CD4-positive, alpha-beta T cell treated with Interleukin-12 subunit alpha and Interleukin-12 subunit beta, for 1 hour (primary cell): ENCODE data around the gene DMC1.

Experiments
- DNase-seq: peaks from one replicate; pipeline ENCODE4 v3.0.0-alpha.2; 2020

The DMC1 gene

DNA sequence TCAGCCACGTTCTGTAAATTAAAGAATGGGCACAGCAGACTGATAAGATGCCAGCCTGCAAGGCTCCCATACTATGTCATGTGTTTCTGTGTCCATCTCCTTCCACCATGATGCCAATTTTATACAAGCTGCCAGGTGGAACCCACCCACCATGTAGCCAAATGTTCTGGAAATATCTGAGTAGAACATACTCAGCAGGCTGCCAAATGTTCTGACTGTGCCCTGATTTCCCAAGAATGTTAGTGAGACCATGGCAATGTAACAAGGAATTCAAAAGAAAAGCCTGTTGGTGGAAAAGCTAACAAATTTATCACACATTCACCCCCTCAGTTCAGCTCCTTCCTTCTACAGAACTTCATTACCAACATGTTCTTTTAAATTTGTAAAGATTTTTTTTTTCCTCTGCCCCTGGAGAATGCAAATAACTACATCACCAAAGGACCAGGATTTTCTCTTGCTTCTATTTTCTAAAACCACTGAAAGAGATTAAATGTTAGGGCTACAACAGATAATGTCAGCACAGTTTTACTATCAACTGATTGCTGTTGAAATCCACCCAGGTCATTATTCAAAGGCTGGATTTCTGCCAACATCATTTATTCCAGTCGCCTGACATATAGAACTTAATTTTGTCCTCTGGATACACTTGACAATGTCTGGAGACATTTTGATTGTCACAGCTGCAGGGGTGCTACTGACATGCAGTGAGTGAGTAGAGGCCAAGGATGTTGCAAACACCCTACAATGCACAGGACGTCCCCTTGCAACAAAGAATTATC, 3.1 kb downstream of the DMC1 start:
- DNase-seq = no peak

DNA sequence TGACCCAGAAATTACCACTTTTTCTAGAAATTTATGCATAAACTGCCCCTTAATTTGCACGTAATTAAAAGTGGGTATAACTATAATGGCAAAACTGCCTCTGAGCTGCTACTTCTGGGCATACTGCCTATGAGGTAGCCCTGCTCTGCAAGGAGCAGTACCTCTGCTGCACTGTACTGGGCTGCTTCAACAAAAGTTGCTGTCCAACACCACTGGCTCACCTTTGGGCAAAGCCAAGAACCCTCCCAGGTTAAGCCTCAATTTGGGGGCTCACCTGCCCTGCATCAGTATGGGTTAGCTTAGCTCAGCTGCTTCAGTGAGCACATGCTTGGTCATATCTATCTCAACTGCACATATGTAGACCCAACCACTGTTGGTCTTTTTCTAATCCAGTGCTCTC, 4.5 kb downstream of the DMC1 start:
- DNase-seq = no peak

DNA sequence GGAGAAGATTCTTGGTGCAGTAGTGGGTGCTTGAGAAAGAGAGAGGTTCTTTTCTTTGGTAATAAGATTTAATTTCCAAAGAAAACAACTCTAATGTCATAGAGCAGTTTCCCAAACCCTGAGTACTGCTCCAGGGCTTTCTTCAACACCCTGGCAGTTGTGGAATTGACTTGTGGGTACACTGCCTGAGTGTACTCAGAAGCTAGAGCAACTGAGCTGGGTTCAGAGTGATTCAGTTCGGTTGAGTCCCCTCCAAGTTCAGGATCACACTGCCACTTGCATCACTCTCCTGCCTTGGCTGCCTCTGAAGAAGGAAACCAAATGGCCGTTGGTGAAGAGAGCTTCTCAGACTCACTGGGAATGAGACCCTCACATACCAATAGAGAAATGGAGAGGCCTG, 5.3 kb downstream of the DMC1 start:
- DNase-seq = no peak

DNA sequence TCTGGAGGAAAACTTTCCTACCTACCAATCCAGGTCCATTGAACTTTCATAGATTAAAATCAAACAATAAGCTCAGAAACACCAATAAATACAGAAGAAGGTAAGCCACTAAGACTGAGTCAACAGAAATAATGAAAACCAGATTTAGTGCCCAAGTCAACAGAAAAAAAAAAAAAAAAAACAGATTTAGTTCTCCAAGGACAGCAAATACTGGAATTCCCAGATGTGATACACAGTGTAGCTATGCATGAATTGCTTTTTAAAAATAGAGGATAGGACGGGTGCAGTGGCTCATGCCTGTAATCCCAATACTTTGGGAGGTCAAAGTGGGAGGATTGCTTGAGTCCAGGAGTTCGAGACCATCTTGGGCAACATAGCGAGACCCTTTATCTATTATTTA, 15.7 kb downstream of the DMC1 start:
- no peak for DNase-seq

DNA sequence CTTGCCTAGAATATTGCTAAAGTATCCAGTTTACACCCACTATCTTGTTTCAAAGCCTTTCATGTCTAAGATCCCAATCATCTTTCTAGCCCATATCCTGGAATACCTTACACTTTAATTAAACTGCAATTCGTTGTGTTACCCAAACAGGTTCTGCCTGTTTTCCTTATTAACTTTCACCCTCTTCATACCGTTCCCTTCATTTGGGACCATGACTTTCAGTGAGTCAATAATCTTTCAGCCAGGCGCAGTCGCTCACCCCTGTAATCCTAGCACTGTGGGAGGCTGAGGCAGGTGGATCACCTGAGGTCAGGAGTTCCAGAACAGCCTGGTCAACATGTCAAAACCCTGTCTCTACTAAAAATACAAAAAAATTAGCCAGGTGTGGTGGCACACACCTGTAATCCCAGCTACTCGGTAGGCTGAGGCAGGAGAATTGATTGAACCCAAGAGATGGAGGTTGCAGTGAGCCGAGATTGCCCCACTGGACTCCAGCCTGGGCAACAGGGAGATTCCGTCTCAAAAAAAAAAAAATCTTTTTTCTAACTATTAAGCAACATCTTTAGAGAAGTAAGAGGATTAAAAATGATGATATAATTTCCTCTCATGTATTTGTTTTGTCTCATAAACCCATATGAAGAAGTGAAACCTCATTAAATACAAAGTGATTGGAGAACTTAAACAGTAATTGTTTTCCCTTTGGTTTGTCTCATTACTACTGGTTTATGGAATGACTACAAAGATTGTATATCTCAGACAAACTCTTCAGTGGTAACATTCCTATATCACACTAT, 20.7 kb downstream of the DMC1 start:
- no peak for DNase-seq

DNA sequence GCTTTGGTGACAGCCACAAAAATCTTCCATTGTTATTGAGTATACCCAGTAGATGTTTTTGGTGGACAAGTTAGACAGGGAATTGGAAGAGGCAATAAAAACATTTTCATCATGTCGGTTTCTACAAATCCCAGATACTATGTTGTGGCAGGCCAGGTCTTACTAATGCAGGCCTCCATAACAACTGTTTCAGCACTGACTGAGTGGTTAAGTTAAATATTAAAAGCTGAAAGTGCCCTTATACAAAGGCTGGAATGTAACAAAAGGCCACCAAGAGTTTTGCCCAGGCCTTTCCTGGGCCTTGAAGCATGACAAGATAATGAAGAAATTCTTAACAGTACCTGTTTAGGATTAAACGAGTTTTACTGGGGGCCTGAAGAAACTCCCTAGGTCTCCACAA, 29.3 kb downstream of the DMC1 start:
- DNase-seq = no peak

DNA sequence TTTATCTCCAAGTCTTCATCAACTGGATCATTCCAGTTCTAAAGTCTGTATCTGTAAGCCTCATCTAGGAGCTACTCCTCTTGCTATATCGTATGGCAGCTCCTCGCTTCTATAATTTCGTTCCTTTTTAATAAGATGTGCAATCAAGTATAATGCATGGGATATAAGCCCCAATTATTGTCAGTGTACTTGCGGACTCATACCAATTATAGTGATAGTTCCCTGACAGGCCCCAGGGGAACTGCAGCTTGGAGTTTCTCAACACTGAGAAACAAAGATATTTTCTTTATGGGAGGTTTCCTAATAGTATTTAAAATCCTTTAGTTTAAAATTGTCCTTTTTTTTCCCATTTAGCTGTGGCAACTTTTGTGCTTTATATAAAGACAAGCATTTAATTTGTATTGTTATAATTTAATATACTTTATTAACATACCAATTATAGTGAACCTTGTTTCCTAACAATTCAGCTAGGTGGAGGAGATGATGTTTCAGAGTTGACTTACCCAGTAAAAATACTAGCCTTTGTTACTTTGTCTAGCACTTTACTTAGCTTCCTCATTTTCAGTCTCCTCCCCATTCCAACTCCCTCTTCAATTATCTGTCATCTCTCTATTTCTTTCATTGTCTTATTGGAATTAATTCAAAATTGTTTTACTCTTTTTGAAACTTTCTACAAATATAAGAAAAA, 38.6 kb downstream of the DMC1 start:
- no peak for DNase-seq

DNA sequence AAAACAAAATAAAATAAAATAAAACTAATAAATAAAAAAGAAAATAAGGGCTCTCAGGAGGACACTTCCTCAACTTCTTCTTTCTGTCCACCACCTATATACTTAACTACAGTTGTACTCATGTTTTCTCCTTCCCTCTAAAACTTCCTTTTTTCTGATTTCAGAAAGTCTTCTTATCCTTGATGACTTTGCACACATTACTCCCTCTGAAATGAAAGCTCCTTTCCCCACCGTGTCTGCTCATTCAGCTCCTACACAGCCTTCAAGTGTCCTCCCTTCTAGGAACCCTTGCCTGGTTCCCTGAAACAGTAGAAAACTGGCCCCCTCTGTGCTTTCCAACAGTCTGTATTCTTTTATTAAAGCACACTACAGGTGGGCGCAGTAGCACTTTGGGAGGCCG, 45.6 kb downstream of the DMC1 start:
- DNase-seq = no peak

DNA sequence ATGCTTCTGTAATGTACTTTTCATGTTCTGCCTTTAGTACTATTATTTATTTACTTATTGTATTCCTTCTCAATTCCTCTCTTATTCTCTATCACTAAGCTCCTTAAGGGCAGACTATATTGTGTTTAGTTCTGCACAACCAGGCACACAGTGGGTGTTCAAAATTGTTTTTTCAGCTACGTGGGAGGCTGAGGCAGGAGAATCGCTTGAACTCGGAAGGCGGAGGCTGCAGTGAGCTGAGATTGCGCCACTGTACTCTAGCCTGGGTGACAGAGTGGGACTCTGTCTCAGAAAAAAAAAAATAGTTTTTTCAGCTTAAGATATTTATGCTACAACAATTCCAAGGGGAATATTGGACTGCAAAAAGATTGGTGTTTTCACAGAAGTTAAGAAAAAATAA, 46.5 kb downstream of the DMC1 start:
- DNase-seq = no peak

DNA sequence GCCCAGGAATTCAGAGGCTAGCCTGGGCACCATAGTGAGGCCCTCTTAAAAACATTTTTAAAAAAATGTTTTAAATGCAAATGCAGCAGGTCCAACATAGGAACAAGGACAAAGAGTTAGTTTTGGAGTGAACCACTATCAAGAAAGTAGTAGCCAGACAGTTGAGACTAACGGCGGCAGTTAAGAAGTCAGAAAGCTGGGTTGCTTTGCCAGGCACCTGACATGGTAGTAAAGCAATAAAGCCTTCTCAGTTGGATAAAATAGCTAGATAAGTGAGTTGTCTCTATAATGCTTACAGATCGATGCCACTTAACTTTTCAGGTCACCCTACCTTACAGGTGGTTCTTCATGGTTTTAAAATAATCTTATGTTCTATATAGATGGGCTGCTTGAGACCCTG, 47.0 kb downstream of the DMC1 start:
- DNase-seq = no peak

DNA sequence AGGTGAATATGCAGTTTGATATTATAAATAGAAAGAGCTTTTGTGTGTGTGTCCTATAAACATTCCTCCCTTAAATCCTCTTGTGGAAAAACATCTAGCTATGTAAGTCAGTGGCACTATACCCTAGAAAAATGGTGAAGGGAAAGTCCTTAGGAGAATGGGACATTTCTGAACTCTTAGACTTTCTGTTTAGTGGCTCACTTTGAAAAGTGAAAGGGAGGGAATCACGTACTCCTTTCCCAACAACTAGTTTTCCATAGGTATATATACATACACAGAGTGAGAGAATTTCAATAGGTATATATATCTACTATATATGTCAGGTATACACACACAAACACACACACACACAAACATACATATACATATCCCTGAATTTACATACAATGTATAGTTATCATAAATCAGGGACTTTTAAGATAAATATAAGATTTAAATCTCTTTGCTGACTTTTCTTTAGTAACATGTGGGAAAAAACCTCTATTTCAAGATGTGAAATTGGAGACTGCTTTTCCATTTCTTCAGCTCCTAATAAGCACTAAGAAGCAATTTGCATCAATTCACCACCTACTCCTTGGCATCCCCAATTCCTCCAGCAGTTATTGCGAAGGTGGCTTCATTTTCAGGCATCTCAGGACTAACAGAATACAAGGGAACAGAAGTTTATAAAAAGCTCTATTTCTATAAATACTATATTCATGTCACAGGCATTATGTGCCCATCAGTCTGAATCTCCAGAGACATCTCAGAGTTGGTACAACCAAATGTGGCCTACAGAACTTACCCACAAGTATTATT, 50.3 kb downstream of the DMC1 start:
- no peak for DNase-seq

DNA sequence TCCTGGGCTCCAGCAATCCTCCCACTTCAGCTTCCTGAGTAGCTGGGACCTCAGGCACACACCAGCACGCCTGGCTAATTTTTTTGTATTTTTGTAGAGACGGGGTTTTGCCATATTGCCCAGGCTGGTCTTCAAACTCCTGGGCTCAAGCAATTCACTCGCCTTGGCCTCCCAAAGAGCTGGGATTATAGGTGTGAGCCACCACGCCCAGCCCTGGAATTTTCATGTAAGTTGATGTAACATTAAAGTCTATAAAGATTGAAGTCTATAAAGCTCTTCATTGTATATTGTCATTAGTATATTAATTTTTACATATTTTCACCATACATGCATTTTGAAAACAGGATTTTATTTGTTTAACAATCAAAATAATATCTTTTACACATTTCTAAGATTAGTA, 51.4 kb downstream of the DMC1 start:
- no peak for DNase-seq

DNA sequence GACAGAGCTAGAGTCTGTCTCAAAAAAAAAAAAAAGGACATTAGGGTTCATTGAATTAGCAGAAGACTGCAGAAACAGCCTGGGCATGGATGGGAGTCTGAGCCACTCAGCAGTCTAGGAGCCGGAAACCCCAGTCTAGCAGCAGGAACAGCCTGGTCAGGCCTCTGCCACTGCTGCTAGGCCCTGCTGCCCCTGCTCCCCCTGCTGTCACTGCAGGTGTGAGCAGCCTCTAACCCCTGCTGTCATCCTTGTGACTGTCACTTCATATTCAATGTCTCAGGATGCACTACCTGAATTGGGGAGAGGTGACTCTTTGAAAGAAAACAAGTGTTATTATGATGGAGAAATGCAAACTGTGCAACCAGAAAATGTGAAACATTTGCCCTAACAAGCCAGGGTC, 56.9 kb downstream of the DMC1 start:
- peak; percentile 50 for DNase-seq

DNA sequence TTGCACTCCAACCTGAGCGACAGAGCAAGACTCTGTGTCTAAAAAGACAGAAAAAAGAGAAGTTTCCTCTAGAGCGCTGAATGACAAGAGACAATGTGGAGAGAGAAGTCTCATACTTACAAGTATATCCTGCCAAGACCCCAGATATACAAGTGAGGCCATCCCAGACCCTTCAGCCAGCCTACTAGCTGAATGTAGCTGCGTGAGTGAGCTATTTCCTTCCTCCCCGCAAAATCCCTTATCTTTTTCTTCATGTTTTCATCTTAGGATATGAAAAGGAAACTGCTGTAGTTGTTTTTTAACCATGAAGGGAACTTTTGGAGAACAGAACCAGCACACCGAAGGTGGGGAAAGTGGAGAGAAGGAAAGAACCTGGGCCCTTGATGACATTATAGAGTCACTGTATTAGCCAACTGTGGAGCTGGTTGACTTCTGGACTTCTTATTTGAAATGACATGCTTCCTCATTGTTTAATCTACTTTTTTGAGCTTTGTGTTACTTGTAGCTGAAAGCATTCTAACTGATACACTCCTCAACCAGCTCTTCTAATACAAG, 59.5 kb downstream of the DMC1 start:
- no peak for DNase-seq

DNA sequence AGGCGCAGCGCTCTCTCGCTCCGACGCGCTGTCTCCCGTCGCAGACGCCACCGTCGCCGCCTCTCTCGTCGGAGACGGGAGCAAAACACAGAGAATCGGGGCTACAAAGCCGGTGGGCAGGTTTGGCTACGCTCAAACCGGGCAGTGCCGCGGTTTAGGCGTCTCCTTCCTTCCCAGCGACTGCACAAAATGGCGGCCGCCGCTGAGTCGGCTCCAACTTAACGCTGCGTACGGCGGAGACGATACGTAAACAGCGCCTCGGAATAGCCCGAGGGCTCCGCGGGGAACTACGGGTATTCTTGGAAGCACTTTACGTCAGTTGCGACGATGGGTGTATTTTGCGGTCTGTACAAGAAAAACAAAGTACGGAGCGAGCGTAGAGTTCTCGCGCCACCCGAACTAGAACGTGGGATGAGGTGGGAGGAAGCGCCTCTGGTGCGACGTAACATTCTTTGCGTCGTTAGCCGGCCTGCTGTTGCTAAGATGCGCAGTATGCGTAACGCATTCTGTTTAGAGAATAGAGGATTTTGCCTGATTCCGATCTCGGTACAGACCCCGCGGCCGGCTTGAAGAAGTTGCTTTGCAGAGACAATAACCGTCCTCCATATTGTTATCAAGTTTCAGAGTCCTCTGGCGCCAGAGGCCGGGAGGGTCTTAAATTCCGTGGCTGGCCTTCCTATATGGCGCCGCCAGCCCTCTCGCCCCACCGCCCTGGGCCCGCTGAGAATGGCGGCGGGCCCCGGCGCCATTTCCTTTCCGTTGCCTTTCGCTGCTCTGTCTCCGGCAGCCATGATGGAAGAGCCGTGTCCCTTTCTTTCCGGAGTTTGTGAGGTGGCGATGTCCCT, 63.6 kb downstream of the DMC1 start, which contains the start of gene DDX17:
DDX17 (minus strand) TSS at position 194 of the 845 bp plus-strand sequence.
- peak; percentile 97 for DNase-seq

DNA sequence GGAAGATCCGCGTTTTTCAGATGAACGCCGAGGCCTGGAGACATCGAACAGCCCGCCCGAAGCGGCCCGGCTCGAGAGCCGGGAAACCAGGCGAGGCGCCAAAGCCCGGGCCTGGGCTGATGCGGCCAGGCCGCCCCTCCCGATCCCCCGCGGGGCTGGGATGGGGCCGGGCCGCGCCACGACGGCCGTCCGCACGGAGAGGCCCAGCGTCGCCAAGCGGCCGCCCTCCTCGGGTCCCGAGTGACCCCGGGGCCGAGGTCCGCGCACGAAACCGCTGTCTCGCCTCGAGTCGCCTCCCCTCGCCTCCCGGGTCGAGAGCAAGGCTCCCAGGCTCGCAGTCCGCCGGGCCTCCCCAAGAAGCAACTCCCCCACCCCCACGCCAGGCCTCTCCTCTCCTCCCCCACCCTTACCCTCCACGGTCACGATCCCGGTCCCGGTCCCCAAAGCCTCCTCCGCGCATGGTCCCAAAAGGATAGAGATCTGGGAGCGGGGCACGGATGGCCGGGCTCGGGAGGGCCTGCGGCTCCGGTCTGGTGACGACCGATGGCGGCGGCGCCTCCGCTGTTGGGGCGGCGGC, 64.4 kb downstream of the DMC1 start:
- DNase-seq = peak; percentile 68

DNA sequence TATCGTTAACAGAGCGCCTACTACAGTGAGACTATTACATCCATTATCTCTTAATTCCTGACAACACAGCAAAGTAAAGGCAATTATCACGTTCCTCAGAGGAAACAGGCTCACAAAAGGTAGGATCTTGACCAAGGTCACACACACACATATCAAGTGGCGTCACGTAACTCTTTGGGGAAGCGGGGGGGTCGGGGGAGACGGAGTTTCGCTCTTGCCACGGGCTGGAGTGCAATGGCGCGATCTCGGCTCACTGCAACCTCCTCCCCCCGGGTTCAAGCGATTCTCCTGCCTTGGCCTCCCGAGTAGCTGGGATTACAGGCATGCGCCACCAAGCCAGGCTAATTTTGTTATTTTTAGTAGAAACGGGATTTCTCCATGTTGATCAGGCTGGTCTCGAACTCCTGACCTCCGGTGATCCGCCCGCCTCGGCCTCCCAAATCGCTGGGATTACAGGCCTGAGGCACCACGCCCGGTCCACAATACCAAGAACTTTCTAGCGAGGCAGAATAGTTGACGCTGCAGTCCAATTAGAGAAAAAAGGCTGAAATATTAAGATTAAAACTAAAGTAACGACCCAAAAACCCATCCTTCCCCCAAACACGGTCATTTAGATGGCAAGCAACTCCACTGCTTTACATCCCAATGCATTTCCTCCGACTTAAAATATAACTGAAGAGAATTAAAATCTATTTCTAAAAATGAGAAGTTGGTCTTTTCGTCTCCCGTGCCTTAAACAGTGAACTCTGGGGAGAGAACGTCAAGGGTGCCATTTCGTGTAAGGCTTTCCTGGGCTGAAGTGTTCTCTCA, 65.0 kb downstream of the DMC1 start:
- DNase-seq = peak; percentile 76

DNA sequence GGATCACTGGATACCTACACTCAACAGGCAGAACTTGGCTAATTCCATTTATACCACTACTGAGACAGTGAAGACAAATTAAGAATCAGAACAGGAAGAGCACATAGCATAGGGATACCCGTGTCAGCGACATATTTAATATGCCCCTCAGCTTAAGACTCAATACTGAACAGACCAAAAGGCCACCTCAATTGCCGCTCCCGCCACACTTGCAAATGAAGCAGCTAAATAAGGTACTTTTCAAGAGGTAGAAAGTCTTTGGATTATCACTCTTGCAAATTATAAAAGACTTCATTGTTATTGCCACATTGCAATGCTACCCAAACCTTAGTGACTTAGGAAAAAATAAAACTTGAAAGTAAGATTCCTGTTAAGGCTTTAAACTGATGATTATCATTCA, 67.0 kb downstream of the DMC1 start:
- DNase-seq = no peak

DNA sequence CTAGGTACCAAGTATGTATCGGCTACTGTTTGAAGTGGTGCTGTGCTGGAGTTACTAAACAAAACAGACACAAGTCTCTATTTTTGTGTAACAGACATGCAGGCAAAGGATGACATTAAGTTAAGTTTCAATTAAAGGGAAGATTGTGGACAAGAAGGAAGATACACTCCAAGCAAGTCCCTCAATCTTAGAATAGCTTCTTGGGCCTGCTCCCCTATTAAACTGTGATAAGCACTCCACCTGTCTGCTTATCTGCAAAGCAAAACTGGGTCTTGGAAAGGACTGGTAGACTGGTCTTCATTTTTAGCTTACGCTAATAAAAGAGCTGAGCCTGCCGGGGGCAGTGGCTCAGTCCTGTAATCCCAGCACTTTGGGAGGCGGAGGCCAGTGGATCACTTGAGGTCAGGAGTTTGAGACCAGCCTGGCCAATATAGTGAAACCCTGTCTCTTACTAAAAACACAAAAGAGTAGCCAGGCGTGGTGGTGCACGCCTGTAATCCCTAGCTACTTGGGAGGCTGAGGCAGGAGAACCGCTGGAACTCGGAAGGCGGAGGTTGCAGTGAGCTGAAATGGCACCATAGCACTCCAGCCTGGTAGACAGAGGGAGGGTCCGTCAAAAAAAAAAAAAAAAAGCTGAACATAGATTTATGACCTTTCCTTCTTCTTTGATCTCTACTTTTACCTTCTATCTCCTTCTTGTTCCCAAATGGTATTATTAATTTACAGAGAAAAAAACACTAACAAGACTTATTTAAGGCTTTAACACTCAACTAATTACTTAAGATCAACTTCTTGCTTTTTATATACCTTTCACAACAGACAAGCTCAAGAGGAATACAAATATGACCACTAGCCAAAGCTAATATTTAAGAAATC, 67.9 kb downstream of the DMC1 start:
- DNase-seq = no peak
